Skeletal muscle tissue (tissue), 4 donors: ENCODE results near the gene SOD1. TPM values are rescaled to one million over a fixed set of nuclear protein-coding genes. Genes with fewer than 3 reads are reported as not detected.
"Not testable (repeated sequence)": the region's sequence is repeated elsewhere in the genome, so short reads cannot be mapped to it uniquely, and the experiment has no call there.

Experiments used
- H3K27ac ChIP-seq: one replicate; pipeline ENCODE4 v1.7.0; 2013; ENCODE audit warnings: mild to moderate bottlenecking, low read depth, low read length, inconsistent platforms
- H3K27me3 ChIP-seq, 3 donors: one replicate each; pipeline ENCODE4 v1.7.0; 2013; ENCODE audit warnings: low read length in 3 of 3; ENCODE audit not compliant: control insufficient read depth in 3 of 3, insufficient read depth in 3 of 3
- H3K36me3 ChIP-seq, 3 donors: one replicate each; pipeline ENCODE4 v1.7.0; 2013; ENCODE audit warnings: low read length in 3 of 3; ENCODE audit not compliant: control insufficient read depth in 3 of 3, insufficient read depth in 3 of 3
- H3K4me1 ChIP-seq, 3 donors: one replicate each; pipeline ENCODE4 v1.7.0; 2013; ENCODE audit warnings: low read length in 3 of 3, mild to moderate bottlenecking in 3 of 3; ENCODE audit not compliant: control insufficient read depth in 3 of 3, insufficient read depth in 3 of 3
- H3K4me3 ChIP-seq, 3 donors: one replicate each; pipeline ENCODE4 v1.7.0; 2013; ENCODE audit warnings: low read length in 3 of 3
- H3K9ac ChIP-seq, 3 donors: one replicate each; pipeline ENCODE4 v1.7.0; 2013; ENCODE audit warnings: low read length in 3 of 3, mild to moderate bottlenecking in 3 of 3, moderate library complexity in 2 of 3, low read depth in 1 of 3
- H3K9me3 ChIP-seq, 3 donors: one replicate each; pipeline ENCODE4 v1.7.0; 2013; ENCODE audit warnings: low read length in 3 of 3; ENCODE audit not compliant: control insufficient read depth in 3 of 3
- total RNA-seq: library from RNA; depleted of rRNA; stranded (reverse); fragments of >200 nt; gene quantifications from one replicate; pipeline ENCODE4 v1.2.3, GENCODE V29; 2014
- donor health status: Osteomylitis.

Gene SOD1
- total RNA-seq, 1 donor from 2014 or later, result 89.8 TPM

- Histone ChIP-seq H3K9me3 (no peaks in the 10 kb centered on the region), H3K9ac (no peak overlapping the region), H3K27me3 (no peaks in the 10 kb centered on the region), H3K4me1 (no peaks in the 10 kb centered on the region), H3K4me3 (no peak overlapping the region), H3K36me3 (no peaks in the 10 kb centered on the region), H3K27ac (no peak overlapping the region)
These were observed 34.5 kb upstream of the SOD1 start for GRCh38 chr21:31624961-31625491.

GRCh38 chr21:31629972-31630711, 29.4 kb upstream of the SOD1 start:
- no peaks in the 10 kb centered on the region for H3K36me3 ChIP-seq
- no peaks in the 10 kb centered on the region for H3K27me3 ChIP-seq
- H3K9ac ChIP-seq, result no peak overlapping the region
- H3K4me3 ChIP-seq, result no peak overlapping the region
- no peak overlapping the region for H3K27ac ChIP-seq
- no peaks in the 10 kb centered on the region for H3K9me3 ChIP-seq
- no peaks in the 10 kb centered on the region for H3K4me1 ChIP-seq

DNA sequence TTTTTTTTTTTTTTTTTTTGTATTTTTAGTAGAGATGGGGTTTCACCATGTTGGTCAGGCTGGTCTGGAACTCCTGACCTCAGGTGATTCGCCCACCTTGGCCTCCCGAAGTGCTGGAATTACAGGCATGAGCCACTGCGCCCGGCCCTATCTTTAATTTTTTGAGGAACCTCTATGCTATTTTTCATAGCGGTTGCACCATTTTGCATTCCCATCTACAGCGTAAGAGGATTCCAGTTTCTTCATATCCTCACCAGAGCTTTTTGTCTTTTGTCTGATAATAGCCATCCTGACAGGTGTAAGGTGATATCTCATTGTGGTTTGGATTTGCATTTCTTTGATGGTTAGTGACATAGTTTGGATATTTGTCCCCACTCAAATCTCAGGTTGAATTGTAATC, 27.6 kb upstream of the SOD1 start:
- not testable (repeated sequence) for H3K36me3 ChIP-seq, H3K27me3 ChIP-seq, H3K4me3 ChIP-seq, H3K9ac ChIP-seq, H3K27ac ChIP-seq, H3K4me1 ChIP-seq, H3K9me3 ChIP-seq

DNA sequence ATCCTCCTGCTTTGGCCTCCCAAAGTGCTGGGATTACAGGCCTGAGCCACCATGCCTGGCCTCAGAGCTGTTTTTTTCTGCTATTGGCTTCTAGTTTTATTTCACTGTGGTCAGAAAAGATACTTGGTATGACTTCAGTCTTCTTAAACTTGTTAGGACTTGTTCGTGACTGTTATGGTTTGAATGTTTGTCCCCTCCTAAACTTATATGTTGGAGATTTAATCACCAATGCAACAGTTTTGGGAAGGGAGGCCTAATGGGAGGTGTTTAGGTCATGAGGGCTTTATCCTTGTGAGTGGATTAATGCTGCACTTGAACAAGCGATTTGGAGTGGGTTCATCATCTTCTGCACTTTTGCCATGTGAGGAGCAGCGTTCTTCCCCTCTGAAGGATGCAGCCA, 24.5 kb upstream of the SOD1 start:
- Histone ChIP-seq H3K9ac (no peak overlapping the region), H3K36me3 (no peaks in the 10 kb centered on the region), H3K9me3 (no peaks in the 10 kb centered on the region)

GRCh38 chr21:31636874-31637273, 22.6 kb upstream of the SOD1 start:
- Histone ChIP-seq H3K4me3 (no peak overlapping the region), H3K9ac (no peak overlapping the region), H3K27ac (no peak overlapping the region), H3K4me1 (no peaks in the 10 kb centered on the region), H3K27me3 (no peaks in the 10 kb centered on the region), H3K36me3 (no peaks in the 10 kb centered on the region), H3K9me3 (no peaks in the 10 kb centered on the region)

More for the DNA sequence above, 24.5 kb upstream of the SOD1 start:
- Histone ChIP-seq H3K4me1 (no peaks in the 10 kb centered on the region), H3K27me3 (no peaks in the 10 kb centered on the region), H3K27ac (no peak overlapping the region), H3K4me3 (no peak overlapping the region)

DNA sequence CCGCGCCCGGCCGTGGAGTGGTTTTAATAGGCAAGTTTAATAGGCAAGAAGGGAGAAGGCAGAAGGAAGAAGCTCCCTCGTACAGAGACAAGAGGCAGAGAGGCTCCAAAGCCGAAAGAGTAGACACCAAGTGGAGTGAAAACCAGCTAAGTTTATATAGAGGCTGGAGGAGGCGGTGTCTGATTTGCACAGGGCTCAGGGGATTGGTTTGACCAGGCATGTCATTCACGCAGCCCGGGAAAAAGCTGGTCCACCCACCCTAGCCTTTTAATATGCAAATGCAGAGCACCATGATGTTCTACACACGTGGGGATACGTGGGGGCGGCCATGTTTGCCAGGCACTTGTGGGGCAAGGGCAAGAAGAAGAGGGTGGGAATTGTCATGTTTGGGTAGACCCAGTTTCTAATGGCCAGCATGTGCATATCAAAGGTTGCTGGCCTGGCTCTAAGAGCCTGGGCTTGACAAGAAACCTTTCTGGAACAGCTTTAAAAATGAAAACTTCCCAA, 18.0 kb upstream of the SOD1 start:
- Histone ChIP-seq H3K27ac (no peak overlapping the region), H3K9me3 (no peaks in the 10 kb centered on the region), H3K4me3 (no peak overlapping the region), H3K4me1 (no peaks in the 10 kb centered on the region), H3K9ac (no peak overlapping the region), H3K27me3 (no peaks in the 10 kb centered on the region), H3K36me3 (no peaks in the 10 kb centered on the region)

DNA sequence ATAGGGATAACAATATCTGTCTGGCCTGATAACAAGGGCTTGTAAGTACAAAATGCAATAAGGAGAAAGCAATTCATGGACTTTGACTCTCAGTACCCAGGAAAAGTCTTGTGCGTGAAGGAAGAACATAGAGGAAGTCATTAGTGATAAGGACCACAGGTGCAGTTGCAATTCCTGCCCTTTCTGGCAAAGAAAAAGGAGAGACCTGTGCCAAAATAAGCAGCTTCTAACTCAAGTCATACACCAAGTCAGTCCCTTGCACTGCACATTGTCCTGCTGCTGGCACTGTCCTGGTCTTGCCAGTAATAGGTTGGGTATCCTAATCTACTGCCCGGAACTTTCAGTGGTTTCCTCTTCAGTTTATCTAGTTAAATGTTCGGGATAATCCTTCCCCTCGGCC, 14.8 kb upstream of the SOD1 start:
- no peaks in the 10 kb centered on the region for H3K9me3 ChIP-seq
- no peaks in the 10 kb centered on the region for H3K4me1 ChIP-seq
- no peak overlapping the region for H3K9ac ChIP-seq
- no peaks in the 10 kb centered on the region for H3K36me3 ChIP-seq
- no peak overlapping the region for H3K4me3 ChIP-seq
- H3K27ac ChIP-seq, result no peak overlapping the region
- no peaks in the 10 kb centered on the region for H3K27me3 ChIP-seq

- no peaks in the 10 kb centered on the region for H3K9me3 ChIP-seq
- no peaks in the 10 kb centered on the region for H3K27me3 ChIP-seq
- no peak overlapping the region for H3K9ac ChIP-seq
- no peak overlapping the region for H3K27ac ChIP-seq
- H3K4me1 ChIP-seq, result no peaks in the 10 kb centered on the region
- no peak overlapping the region for H3K4me3 ChIP-seq
- no peaks in the 10 kb centered on the region for H3K36me3 ChIP-seq
These were observed 11.8 kb upstream of the SOD1 start for GRCh38 chr21:31647650-31648049.

- H3K4me3 ChIP-seq, result no peak overlapping the region
- H3K27ac ChIP-seq, result no peak overlapping the region
- no peaks in the 10 kb centered on the region for H3K36me3 ChIP-seq
- H3K9ac ChIP-seq, result no peak overlapping the region
- H3K9me3 ChIP-seq, result no peaks in the 10 kb centered on the region
- H3K27me3 ChIP-seq, result no peaks in the 10 kb centered on the region
- no peaks in the 10 kb centered on the region for H3K4me1 ChIP-seq
These were observed 8.6 kb upstream of the SOD1 start for GRCh38 chr21:31650930-31651329.

DNA sequence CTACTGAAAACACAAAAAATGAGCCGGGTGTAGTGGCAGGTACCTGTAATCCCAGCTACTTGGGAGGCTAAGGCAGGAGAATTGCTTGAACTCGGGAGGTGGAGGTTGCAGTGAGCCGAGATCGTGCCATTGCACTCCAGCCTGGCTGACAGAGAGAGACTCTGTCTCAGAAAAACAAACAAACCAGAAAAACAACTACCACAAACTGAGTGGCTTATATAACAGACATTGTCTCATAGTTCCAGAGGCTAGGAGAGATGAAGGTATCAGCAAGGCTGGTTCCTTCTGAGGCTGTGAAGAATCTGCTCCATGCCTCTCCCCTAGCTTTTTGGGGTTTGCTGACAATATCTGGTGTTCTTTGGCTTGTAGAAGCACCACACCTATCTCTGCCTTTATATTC, 8.0 kb upstream of the SOD1 start:
- H3K27ac ChIP-seq, H3K4me3 ChIP-seq, H3K4me1 ChIP-seq, H3K36me3 ChIP-seq, H3K27me3 ChIP-seq, H3K9me3 ChIP-seq, H3K9ac ChIP-seq: not testable (repeated sequence)
